HK-2 (cell line): ENCODE results near the gene SMPX.
"Not testable (repeated sequence)": the region's sequence is repeated elsewhere in the genome, so short reads cannot be mapped to it uniquely, and the experiment has no call there.

Experiments used
- DNase-seq: peaks from one replicate; pipeline ENCODE4 v3.0.0-alpha.2; 2018; ENCODE audit not compliant: unreplicated experiment

SMPX gene

GRCh38 chrX:21757960-21758359, at the start of gene SMPX:
SMPX (minus strand) TSS chrX:21758116; CDS start chrX:21754290, 3,826 bp downstream.
- DNase-seq = no peak

- no peak for DNase-seq
Observed at GRCh38 chrX:21806691-21807090, 48.8 kb upstream of the SMPX start.

- no peak for DNase-seq
Observed at GRCh38 chrX:21802839-21803238, 44.9 kb upstream of the SMPX start.

- no peak for DNase-seq
Observed at GRCh38 chrX:21802054-21802670, 44.2 kb upstream of the SMPX start.

GRCh38 chrX:21800344-21800770, 42.4 kb upstream of the SMPX start:
- DNase-seq = no peak

- no peak for DNase-seq
Observed at GRCh38 chrX:21799767-21800166, 41.9 kb upstream of the SMPX start.

- DNase-seq = peak; percentile 29
Observed at GRCh38 chrX:21798677-21799219, 40.8 kb upstream of the SMPX start.

- no peak for DNase-seq
Observed at GRCh38 chrX:21781976-21782375, 24.1 kb upstream of the SMPX start.

GRCh38 chrX:21781525-21781924, 23.6 kb upstream of the SMPX start:
- DNase-seq = no peak

- no peak for DNase-seq
Observed at GRCh38 chrX:21779095-21779494, 21.2 kb upstream of the SMPX start.

- no peak for DNase-seq
Observed at GRCh38 chrX:21778236-21778635, 20.3 kb upstream of the SMPX start.

- DNase-seq = not testable (repeated sequence)
Observed at GRCh38 chrX:21775128-21775527, 17.2 kb upstream of the SMPX start.

- not testable (repeated sequence) for DNase-seq
Observed at GRCh38 chrX:21773036-21773435, 15.1 kb upstream of the SMPX start.

- peak; percentile 72 for DNase-seq
Observed at GRCh38 chrX:21770631-21771321, 12.9 kb upstream of the SMPX start.

- DNase-seq = no peak
Observed at GRCh38 chrX:21766101-21766500, 8.2 kb upstream of the SMPX start.

GRCh38 chrX:21764008-21764407, 6.1 kb upstream of the SMPX start:
- no peak for DNase-seq

- no peak for DNase-seq
Observed at GRCh38 chrX:21758488-21758887, 572 bp upstream of the SMPX start.

GRCh38 chrX:21756785-21757529, 959 bp downstream of the SMPX start:
- DNase-seq = no peak

GRCh38 chrX:21749924-21750323, 8.0 kb downstream of the SMPX start:
- no peak for DNase-seq

GRCh38 chrX:21748235-21748634, 9.7 kb downstream of the SMPX start:
- DNase-seq = no peak

- no peak for DNase-seq
Observed at GRCh38 chrX:21747558-21747957, 10.4 kb downstream of the SMPX start.

- DNase-seq = peak; percentile 22
Observed at GRCh38 chrX:21745756-21746155, 12.2 kb downstream of the SMPX start.

GRCh38 chrX:21744721-21745120, 13.2 kb downstream of the SMPX start:
- DNase-seq = no peak
